Chondrocyte (in vitro differentiated cells): ENCODE results near the gene NAA50. TPM values are rescaled to one million over a fixed set of nuclear protein-coding genes. Genes with fewer than 3 reads are reported as not detected.

Experiments used
- DNase-seq: peaks from one replicate; pipeline ENCODE4 v3.0.0; 2021; ENCODE audit warnings: mixed read lengths, low spot score
- H3K27ac Mint-ChIP-seq: one replicate; pipeline ENCODE4 v1.8.0; 2021; ENCODE audit warnings: mild to moderate bottlenecking, moderate library complexity, mixed read lengths; ENCODE audit not compliant: unreplicated experiment
- H3K27me3 Mint-ChIP-seq: 2 replicates; pipeline ENCODE4 v1.8.0; 2021; ENCODE audit warnings: low read depth, mixed read lengths
- H3K36me3 Mint-ChIP-seq: 2 replicates; pipeline ENCODE4 v1.8.0; 2021; ENCODE audit warnings: low read depth, mixed read lengths
- H3K4me1 Mint-ChIP-seq: 2 replicates; pipeline ENCODE4 v1.8.0; 2021; ENCODE audit warnings: low read depth, mild to moderate bottlenecking, mixed read lengths
- H3K4me3 Mint-ChIP-seq: one replicate; pipeline ENCODE4 v1.8.0; 2021; ENCODE audit warnings: mild to moderate bottlenecking, moderate library complexity, mixed read lengths; ENCODE audit not compliant: unreplicated experiment
- H3K9me3 Mint-ChIP-seq: 2 replicates; pipeline ENCODE4 v1.8.0; 2021; ENCODE audit warnings: low read depth, mixed read lengths
- CTCF ChIP-seq: fragments of 200-600 bp; sonication (generic); IDR thresholded peaks from 2 replicates; pipeline ENCODE4 v1.5.0; 2021; ENCODE audit warnings: antibody characterized with exemption, mild to moderate bottlenecking, moderate library complexity
- total RNA-seq: library from RNA; stranded (reverse); gene quantifications from 3 replicates; pipeline ENCODE4 v1.2.1, GENCODE V29; 2021

The NAA50 gene
- total RNA-seq, 1 donor from 2014 or later, result 71.8 TPM

GRCh38 chr3:113751141-113751540 lies 5.1 kb upstream of the NAA50 start:
- Mint-ChIP-seq H3K4me3 (no peak overlapping the region), H3K4me1 (peaks cover 25% of the 10 kb centered on the region), H3K9me3 (no peaks in the 10 kb centered on the region), H3K36me3 (no peaks in the 10 kb centered on the region), H3K27me3 (no peaks in the 10 kb centered on the region), H3K27ac (no peak overlapping the region)
- DNase-seq, result no peak
- TF ChIP-seq CTCF, result no peak

GRCh38 chr3:113747283-113748046 lies 1.4 kb upstream of the NAA50 start:
- no peaks in the 10 kb centered on the region for H3K9me3 Mint-ChIP-seq
- no peaks in the 10 kb centered on the region for H3K36me3 Mint-ChIP-seq
- peaks cover 49% of the 10 kb centered on the region for H3K4me1 Mint-ChIP-seq
- DNase-seq, result no peak
- TF ChIP-seq CTCF, result no peak
- peak overlapping the region; percentile 99 for H3K4me3 Mint-ChIP-seq
- peak overlapping the region; percentile 100 for H3K27ac Mint-ChIP-seq
- no peaks in the 10 kb centered on the region for H3K27me3 Mint-ChIP-seq

- Mint-ChIP-seq H3K9me3 (no peaks in the 10 kb centered on the region), H3K27me3 (no peaks in the 10 kb centered on the region), H3K27ac (peak within 1 kb of the TSS; percentile 100), H3K4me1 (peaks cover 52% of the 10 kb centered on the region), H3K4me3 (peak within 1 kb of the TSS; percentile 99), H3K36me3 (no peaks in the 10 kb centered on the region)
- no peak for TF ChIP-seq CTCF
- DNase-seq, result no peak
Measured at GRCh38 chr3:113746548-113747282, 666 bp upstream of the NAA50 start, which contains the start of gene ATP6V1A. ATP6V1A (plus strand) TSS chr3:113747035; CDS start chr3:113778754, 31,719 bp downstream.

GRCh38 chr3:113744941-113745755 lies 901 bp downstream of the NAA50 start:
- H3K27ac Mint-ChIP-seq, result peak overlapping the region; percentile 100
- no peak for DNase-seq
- no peaks in the 10 kb centered on the region for H3K9me3 Mint-ChIP-seq
- H3K36me3 Mint-ChIP-seq, result no peaks in the 10 kb centered on the region
- peak; percentile 85 for TF ChIP-seq CTCF
- H3K4me3 Mint-ChIP-seq, result peak overlapping the region; percentile 99
- peaks cover 61% of the 10 kb centered on the region for H3K4me1 Mint-ChIP-seq
- no peaks in the 10 kb centered on the region for H3K27me3 Mint-ChIP-seq
